HG02943 (cell line): ENCODE data around the gene HNRNPD.
A peak's percentile ranks its signal among the peaks of the same experiment; 100 is the strongest.
"Not testable (repeated sequence)": the region's sequence is repeated elsewhere in the genome, so short reads cannot be mapped to it uniquely, and the experiment has no call there.

Experiments used
- ATAC-seq: cut with Tn5 transposase; IDR thresholded peaks from one replicate; pipeline ENCODE4 v1.9.1; 2021; ENCODE audit warnings: mild to moderate bottlenecking, low read depth, moderate library complexity; ENCODE audit not compliant: unreplicated experiment

HNRNPD gene, protein sequence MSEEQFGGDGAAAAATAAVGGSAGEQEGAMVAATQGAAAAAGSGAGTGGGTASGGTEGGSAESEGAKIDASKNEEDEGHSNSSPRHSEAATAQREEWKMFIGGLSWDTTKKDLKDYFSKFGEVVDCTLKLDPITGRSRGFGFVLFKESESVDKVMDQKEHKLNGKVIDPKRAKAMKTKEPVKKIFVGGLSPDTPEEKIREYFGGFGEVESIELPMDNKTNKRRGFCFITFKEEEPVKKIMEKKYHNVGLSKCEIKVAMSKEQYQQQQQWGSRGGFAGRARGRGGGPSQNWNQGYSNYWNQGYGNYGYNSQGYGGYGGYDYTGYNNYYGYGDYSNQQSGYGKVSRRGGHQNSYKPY

DNA sequence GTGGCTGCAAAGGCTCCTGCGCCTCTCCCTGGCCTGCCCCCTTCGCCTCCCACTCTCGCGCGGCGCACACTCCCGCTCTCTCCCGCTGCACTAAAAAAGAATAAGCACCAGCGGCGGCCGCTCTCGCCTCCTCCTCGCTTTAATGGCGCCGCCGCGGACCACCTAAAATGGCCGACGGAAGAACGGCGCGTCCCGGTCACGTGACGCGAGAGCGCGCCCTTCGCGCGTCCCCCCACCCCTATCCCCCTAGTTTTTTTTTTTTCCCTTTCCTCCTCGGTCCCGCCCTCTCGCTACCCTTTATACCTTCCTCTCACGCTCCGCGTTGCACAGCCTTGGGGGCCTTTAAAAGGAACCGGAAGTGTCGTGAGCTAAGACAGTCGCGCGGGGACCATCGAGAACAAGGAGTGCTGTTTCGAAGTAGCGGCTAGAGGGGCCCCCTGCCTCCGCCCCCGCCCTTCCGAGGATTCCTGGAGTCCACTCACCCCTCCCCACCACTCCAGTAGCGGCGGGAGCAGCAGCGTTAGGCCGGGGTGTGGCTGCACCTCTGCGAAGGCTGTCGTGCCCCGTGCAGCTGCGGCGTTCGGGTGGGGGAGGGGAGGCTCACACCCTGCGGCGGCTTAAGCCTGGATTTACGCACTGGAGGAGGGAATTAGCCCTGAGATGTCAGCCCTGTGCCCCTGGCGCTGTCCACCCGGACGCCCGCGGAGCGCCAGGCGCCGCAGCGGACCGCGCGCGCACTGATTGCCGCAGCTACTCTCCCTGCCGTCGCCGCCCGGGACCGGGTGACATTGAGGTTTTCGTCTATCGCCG is at the start of gene HNRNPD:
TSS of gene HNRNPD (minus strand) at position 176 of the 810 bp plus-strand sequence. CDS start 313 bp downstream, outside the sequence.
- peak; percentile 95 for ATAC-seq

DNA sequence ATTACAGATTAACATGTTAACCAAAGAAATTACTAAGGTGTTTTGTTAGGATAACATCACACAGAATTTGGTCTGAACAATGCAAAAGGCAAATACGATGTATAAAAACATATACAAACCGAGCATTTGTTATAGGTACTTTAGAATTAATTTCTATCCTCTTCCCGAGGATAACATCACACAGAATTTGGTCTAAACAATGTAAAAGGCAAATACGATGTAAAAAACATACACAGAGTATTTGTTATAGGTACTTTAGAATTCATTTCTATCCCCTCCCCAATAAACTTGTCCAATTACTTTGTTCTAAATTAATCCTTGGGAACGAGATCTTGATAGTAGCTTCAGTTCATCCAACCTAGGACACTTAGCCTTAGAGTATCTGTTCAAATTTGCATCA is 48.8 kb upstream of the HNRNPD start:
- no peak for ATAC-seq

DNA sequence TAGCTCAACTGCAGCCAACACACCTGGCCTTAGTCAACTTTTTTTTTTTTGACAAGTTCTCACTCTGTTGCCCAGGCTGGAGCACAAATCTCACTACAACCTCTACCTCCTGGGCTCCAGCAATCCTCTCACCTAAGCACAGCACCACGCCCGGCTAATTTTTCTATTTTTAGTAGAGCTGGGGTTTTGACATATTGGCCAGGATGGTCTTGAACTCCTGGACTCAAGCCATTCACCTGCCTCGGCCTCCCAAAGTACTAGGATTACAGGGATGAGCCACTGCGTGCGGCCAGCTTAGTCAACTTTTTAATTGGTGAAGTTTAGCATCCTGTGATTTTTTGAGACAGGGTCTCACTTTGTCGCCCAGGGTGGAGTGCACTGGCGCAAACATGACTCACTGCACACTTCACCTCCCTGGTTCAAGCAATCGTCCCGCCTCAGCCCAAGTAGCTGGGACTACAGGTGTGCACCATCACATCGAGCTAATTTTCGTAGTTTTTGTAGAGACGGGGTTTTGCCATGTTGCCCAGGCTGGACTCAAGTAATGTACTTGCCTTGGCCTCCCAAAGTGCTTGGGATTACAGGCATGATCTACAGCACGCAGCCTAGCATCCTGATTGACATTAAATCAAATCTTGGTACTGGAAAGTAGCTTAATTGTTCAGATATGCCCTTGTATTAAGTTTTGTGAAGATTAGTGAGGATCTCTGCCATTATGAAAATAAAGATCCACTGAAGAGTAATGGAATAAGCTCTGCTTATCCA is 48.2 kb upstream of the HNRNPD start:
- no peak for ATAC-seq

DNA sequence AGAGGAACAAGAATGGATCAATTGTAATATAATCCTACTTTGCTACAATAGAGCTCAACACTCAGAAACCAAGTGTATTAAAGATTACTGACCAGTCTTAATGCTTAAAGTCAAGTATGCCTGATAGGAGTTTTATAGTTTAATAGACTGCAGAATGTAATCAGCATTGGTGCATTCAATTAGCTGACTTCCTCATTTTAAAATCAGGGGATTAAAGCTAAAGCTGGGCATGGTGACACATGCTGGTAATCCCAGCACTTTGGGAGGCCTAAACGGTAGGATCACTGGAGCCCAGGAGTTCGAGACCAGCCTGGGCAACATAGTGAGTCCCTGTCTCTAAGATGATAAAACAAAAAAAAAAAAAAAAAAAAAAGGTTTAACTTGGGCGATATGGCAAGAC is 45.7 kb upstream of the HNRNPD start:
- ATAC-seq = no peak

DNA sequence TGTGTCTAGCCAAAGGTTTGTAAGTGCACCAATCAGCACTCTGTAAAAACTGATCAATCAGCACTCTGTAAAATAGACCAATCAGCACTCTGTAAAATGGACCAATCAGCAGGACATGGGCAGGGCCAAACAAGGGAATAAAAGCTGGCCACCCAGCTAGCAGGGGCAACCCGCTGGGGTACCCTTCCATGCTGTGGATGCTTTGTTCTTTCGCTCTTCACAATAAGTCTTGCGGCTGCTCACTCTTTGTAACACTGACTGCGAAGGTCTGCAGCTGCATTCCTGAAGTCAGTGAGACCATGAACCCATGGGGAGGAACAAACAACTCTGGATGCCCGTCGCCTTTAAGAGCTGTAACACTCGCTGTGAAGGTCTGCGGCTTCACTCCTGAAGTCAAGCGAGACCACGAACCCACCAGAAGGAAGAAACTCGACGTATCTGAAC is 42.2 kb upstream of the HNRNPD start:
- no peak for ATAC-seq

DNA sequence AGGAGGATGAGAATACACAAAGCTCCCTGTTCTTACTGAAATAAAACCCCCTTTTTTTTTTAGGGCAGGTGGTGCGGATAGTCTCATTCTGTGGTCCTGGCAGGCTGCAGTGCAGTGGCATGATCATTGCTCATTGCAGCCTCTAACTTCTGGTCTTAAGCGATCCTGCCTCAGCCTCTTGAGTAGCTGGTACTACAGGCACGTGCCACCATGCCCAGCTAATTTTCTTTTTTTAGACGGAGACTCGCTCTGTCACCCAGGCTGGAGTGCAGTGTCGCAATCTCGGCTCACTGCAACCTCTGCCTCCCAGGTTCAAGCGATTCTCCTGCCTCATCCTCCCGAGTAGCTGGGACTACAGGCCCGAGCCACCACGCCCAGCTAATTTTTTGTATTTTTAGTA is 41.3 kb upstream of the HNRNPD start:
- ATAC-seq = not testable (repeated sequence)

DNA sequence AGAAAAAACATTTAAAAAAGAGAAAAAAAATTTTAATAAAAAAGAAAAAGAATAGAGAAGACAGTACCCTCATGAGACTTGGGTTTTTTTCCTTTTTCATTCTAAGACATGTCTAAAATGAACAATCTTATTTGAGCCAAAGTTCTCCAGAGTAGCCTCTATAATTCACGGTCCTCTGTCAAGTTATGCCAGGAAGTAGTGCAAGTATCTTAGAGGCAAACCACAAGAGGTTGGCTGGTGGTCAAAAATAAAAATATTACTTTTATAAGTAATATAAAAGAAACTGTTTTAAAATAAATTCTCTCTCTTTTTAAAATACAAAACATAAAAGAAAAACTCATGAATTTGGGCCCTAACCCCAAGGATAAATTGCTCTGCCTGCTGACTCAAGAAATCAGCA is 29.9 kb upstream of the HNRNPD start:
- no peak for ATAC-seq

DNA sequence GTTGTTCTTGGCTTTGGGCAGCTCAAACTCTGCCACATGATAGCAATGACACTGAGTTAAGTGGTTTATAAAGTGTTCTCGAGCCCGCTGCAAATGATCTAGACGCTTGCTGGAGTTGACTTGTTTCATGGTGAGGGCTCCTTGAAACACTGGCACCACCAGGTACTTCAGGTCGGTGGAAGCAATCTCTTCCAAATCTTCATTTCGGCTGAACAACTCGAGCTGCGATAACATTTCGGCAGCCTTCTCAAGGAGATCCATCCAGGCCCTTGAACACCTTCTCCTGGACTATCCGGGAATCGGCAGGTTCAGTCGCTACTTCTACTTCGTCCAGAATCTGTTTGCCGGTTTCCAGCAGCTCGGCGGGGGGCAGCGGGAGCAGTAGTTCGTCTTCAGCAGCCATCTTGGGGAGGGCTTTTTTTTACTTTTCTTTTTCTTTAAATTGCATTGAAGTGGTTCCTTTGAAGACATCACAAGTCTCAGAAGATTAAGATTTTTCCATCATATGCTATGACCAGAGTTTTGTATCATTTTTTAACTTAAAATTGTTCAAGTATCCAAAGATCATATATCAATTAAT is 28.5 kb upstream of the HNRNPD start:
- no peak for ATAC-seq

DNA sequence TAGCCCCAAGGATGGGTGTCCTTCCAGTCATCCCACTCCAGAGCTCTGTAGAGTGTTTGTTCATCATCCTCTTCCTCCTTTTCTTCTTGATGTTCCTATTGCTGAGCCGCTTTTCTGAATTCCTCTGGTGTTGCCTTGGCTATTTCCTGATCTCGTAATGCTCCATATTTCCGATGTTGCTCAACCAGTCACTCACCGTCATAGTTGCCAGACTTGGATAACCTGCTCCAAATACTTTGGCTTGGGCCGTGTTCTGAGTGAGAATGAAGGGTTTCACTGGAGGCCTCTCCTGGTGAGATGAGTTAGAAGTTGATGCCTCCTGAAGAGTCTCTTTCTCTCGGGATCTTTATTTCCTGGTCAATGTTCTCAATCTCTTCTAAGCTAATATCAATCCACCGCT is 27.8 kb upstream of the HNRNPD start:
- no peak for ATAC-seq

DNA sequence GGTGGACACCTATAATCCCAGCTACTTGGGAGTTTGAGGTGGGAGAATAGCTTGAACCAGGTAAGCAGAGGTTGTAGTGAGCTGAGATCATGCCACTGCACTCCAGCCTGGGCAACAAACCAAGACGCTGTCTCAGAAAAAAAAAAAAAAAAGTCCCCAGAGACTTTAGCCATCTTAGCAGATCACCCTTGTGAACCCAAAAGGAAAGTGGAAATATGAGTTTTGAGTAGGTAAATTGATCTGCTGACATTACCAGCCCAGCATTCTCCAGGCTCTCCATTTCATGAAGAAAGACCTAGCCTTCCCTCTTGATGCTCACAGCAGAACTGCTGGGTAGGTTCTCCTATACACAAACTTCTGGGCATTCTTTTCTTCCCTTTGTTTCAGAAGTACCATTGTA is 24.5 kb upstream of the HNRNPD start:
- ATAC-seq = no peak

DNA sequence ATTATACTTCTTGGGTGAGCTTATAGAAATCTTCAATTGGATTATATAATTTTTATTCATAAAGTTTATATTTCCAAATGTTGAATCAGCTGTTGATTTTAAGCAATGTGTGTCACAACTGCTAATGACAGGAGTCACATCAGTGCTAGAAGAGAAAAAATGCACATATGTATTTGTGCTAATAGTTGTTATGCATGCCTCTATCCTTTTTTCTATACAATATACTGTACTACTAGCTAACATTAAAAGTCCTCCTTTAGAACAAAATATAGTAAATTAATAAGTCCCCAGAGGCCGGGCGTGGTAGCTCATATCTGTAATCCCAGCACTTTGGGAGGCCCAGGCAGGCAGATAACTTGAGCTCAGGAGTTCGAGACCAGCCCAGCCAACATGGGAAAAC is 23.7 kb upstream of the HNRNPD start:
- no peak for ATAC-seq

DNA sequence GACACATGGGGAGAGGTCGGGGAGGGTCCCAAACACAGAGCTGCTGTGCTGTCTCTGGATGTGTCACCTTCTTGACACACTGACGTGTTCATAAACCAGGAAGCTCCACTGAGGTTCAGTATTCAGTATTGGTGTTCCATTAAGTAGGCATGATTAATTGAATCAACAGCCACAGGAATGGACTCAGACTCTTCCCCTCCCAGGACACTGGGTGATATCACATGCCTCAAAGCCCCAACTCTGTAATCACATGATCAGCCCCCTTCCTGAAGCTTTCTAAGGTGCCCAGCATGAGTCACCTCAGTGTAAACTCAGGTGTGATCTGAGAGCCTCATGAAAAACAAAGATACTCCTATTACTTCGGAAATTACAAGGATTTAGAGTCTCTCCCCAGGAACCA is 21.1 kb upstream of the HNRNPD start:
- no peak for ATAC-seq

DNA sequence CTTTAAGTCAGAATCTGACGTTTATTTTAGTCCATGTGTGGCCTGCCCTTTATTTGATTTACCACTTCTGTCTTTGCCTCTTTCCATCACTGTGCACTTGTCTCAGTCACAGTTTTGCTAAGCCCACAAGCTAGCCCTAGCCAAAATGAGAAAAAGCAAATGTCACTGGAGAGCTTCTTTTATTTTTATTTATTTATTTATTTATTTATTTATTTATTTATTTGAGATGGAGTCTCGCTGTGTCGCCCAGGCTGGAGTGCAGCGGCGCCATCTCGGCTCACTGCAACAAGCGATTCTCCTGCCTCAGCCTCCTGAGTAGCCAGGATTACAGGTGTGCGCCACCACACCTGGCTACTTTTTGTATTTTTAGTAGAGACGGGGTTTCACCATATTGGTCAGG is 16.3 kb upstream of the HNRNPD start:
- ATAC-seq = not testable (repeated sequence)

DNA sequence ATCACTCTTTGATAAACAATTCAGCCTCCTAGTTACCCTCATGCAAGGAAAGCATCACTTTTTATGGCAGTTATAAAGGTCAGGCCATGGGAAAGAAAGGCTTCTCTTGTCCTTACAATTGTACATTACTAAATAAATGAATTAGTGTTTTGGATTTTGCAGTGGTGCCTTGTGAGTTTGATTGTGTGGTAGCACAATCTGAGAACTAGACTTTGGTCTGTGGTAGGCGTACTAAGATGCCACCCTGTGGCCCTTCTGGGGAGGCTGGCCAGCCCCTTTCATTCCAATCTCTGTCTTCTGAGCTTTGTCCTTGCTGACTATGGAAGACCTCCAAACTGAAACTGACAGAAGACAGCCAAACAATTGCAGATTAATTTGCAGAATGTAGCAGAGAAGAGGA is 14.6 kb upstream of the HNRNPD start:
- ATAC-seq = no peak

DNA sequence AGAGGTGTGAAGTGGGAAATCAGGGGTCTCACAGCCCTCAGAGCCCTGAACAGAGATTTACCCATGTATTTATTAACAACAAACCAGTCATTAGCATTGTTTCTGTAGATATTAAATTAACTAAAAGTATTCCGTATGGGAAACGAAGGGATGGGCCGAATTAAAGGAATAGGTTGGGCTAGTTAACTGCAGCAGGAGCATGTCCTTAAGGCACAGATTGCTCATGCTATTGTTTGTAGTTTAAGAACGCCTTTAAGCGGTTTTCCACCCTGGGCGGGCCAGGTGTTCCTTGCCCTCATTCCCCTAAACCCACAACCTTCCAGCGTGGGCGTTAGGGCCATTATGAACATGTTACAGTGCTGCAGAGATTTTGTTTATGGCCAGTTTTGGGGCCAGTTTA is 12.5 kb upstream of the HNRNPD start:
- not testable (repeated sequence) for ATAC-seq

DNA sequence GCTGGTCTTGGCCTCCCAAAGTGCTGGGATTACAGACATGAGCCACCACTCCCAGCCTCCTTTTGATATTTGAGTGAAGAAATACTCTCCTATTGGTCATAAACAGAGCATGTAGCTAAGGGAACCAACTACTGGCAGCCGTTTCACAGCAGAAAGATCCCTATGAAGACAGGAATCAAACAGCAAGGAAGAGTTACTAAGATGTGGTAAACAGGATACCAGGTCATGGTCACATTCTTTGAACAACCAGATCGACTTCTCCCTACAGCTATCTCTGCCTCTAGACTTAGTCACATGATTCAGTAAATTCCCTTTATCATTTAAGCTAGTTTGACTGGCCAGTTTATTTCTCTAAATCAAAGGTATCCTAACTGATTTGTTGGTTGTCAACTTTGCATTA is 9.0 kb upstream of the HNRNPD start:
- no peak for ATAC-seq

DNA sequence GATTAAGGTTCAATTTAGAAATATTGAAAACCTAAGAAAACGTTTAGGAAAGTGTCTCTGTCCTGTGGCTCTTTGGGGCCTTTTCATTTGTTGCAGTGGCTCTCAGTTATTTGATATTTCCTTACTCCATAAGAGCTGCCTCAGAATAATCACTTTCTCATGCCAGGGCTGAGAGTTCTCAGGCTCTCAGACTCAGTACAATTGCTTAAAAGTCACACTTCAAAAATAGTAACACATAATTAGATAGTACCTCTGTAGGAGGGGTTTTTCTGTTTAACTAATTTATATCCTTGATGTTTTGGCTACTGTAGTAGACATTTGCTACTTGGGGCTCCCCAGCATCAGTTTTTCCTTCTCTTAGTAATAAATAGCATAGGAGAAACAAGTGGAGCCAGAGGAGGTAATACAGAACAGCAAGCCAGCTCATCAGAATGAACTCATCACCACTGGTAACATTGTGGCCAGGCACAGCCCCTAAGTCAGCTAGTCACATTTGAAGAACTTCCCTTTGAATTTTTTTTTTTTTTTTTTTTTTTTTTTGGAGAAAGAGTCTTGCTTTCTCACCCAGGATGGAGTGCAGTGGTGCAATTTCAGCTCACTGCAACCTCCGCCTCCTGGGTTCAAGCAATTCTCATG is 8.0 kb upstream of the HNRNPD start:
- no peak for ATAC-seq

DNA sequence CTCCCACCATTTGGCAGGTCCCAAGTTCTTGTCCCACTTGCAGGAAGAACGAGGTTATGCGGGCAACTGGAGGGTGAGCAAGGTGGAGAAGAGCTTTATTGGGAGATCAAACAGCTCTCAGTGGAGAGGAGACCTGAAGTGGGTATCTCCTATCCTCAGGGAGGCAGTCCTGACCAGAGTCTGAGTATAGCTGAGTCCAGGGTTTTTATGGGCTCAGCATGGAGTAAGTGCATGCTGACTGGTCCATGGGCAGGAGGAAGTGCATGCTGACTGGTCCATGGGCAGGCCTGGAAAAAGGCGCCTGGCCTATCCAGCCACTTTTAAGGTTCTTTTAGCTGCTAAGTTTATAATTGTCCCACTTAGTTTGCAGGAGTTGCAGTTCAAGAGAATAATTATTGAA is 7.4 kb upstream of the HNRNPD start:
- no peak for ATAC-seq

DNA sequence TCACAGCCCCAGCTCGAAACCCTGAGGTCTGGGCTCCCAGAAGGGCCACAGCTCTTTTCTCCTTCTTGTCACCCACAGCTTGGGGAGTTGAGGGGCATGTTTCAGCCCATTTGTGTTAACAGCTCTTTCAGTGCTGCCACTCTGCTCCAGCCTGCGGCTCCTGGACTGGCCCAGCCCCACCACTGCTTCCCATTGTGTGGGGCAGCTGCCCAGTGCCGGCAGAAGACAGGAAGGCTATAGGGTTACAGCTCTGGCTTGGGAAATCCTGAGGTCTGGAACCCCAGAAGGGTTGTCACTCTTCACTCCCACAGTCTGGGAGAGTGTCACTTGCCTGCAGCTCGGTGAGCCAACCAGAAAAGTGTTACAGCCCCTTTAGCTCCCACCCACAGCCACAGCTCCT is 7.0 kb upstream of the HNRNPD start:
- no peak for ATAC-seq

DNA sequence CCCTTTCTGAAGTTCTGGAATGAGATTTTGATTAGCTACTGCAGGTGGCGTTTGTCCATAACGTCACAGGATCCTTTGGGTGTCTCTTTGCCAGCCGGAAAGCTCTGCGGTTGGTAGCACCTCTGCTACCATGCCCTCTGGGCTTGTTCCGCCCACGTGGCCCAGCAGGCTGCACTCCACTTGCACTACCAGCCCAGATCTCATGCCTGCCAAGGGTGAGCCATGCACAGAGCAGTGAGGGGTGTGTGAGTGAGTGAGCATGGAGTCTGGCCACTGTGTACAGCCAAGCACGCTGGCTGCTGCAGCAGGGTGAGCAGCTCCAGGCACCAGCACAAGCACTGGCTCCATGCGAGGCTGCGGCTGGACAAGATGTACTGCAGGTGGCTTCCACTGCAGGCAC is 6.6 kb upstream of the HNRNPD start:
- no peak for ATAC-seq
